ENCODE measurements around the gene KYNU. TPM values are rescaled to one million over a fixed set of nuclear protein-coding genes. Genes with fewer than 3 reads are reported as not detected.

Gene KYNU
- total RNA-seq, 1 donor from 2014 or later: 0.53 TPM

DNA sequence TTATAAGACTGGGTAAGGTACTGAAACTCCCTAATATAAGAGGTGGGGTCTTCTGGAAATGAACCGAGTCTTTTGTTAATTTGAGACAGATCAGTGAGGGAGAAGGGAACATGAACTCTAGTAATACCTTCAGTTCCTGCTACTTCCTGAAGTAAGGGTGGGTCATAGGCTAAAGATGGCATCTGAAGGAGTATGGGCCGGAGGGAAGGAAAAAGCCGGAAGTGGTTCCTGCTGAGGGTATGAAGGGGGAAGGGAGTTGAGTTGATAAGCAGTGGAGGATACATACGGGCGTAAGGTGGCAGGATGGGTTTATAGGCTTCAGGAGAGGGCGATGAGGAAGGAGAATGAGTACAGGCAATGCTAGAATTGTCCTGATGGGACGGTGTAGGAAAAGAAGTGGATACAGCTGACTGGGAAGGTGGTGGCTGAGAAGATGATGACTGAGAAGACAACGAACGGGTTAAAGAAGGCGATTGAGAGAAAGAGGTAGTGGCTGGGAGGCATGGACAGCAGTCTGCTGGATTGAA is 58.2 kb downstream of the KYNU start:
- H3K4me3 Mint-ChIP-seq: no peak overlapping the region
- H3K27me3 Mint-ChIP-seq: no peaks in the 10 kb centered on the region
- DNase-seq (ENCODE audit: extremely low spot score, unreplicated experiment): no peak
- peaks cover under 1% of the 10 kb centered on the region for H3K4me1 Mint-ChIP-seq (ENCODE audit: unreplicated experiment)
- H3K27ac Mint-ChIP-seq: no peak overlapping the region
- H3K9me3 Mint-ChIP-seq: peaks cover 7% of the 10 kb centered on the region
- no peak for TF ChIP-seq CTCF (conservative IDR thresholded peaks at IDR 0.05)
- no peaks in the 10 kb centered on the region for H3K36me3 Mint-ChIP-seq

- Mint-ChIP-seq H3K36me3 (no peaks in the 10 kb centered on the region), H3K4me3 (no peak overlapping the region), H3K27ac (no peak overlapping the region), H3K4me1 (ENCODE audit: unreplicated experiment) (peaks cover 3% of the 10 kb centered on the region), H3K27me3 (no peaks in the 10 kb centered on the region), H3K9me3 (peaks cover 7% of the 10 kb centered on the region)
- TF ChIP-seq CTCF (conservative IDR thresholded peaks at IDR 0.05): no peak
- no peak for DNase-seq (ENCODE audit: extremely low spot score, unreplicated experiment)
These were observed 59.2 kb downstream of the KYNU start for GRCh38 chr2:142936629-142937028.

GRCh38 chr2:142937347-142937746 is 59.9 kb downstream of the KYNU start:
- Mint-ChIP-seq H3K36me3 (no peaks in the 10 kb centered on the region), H3K27me3 (no peaks in the 10 kb centered on the region)
- no peak for TF ChIP-seq CTCF (conservative IDR thresholded peaks at IDR 0.05)

DNA sequence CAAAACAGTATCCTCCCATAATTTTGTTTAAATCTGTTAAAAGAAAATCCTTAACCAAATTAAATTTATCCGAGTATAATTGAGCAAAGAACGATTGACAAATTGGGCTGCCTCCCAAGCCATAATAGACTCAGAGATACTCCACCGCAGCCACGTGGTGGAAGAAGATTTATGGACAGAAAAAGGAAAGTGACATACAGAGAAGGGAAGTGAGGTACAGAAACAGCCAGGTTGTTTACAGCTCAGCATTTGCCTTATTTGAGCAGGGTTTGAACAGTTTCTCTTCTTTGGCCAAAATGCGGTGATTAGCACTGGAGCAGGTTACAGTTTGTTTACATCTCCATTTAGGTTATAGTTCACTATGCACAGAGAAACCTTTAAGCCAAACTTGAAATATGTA is 60.8 kb downstream of the KYNU start:
- Mint-ChIP-seq H3K4me3 (no peak overlapping the region), H3K9me3 (peaks cover 7% of the 10 kb centered on the region), H3K36me3 (no peaks in the 10 kb centered on the region), H3K27me3 (no peaks in the 10 kb centered on the region), H3K4me1 (ENCODE audit: unreplicated experiment) (peaks cover 3% of the 10 kb centered on the region), H3K27ac (no peak overlapping the region)
- DNase-seq (ENCODE audit: extremely low spot score, unreplicated experiment): no peak
- TF ChIP-seq CTCF (conservative IDR thresholded peaks at IDR 0.05): no peak

More at GRCh38 chr2:142937347-142937746, 59.9 kb downstream of the KYNU start:
- DNase-seq (ENCODE audit: extremely low spot score, unreplicated experiment): no peak
- H3K4me3 Mint-ChIP-seq: no peak overlapping the region
- H3K9me3 Mint-ChIP-seq: peaks cover 7% of the 10 kb centered on the region
- H3K4me1 Mint-ChIP-seq (ENCODE audit: unreplicated experiment): peaks cover 3% of the 10 kb centered on the region
- H3K27ac Mint-ChIP-seq: no peak overlapping the region

DNA sequence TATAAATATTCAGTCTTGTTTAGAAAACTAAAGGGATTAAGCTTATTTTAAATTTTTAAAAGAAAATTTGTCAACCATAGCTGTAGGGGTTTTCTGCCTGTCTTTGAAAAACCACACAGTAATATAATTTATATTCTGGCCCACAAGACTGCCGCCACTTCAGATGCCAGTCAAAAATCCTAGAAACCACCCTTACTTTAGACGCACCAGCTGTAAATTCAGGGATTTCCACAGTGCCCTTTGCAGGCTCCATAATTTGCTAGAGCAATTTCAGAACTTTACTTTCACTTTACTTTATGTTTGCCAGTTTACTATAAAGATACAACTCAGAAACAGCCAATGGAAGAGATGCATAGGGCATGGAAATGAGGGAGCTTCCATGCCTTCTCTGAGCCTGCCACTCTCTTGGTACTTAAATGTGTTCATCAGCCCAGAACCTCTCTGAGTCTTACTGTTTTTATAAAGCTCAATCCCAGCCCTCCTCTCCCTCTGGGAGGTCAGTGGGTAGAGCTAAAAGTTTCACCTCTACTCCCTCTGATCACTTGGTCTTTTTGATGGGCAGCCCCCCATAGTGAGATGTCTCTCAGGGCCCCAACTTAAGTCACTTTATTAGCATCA is 63.3 kb downstream of the KYNU start:
- Mint-ChIP-seq H3K27ac (no peak overlapping the region), H3K27me3 (no peaks in the 10 kb centered on the region), H3K9me3 (no peaks in the 10 kb centered on the region), H3K4me3 (no peak overlapping the region), H3K36me3 (no peaks in the 10 kb centered on the region), H3K4me1 (ENCODE audit: unreplicated experiment) (peaks cover 3% of the 10 kb centered on the region)
- no peak for TF ChIP-seq CTCF (conservative IDR thresholded peaks at IDR 0.05)
- no peak for DNase-seq (ENCODE audit: extremely low spot score, unreplicated experiment)
